WTC11 (cell line): Measurements from ENCODE around the gene TOMM20L. TPM values are rescaled to one million over a fixed set of nuclear protein-coding genes. Genes with fewer than 3 reads are reported as not detected.
"Not testable (repeated sequence)": the region's sequence is repeated elsewhere in the genome, so short reads cannot be mapped to it uniquely, and the experiment has no call there.

ENCODE experiments used
- ATAC-seq: fragments of 200-7000 bp; cut with Tn5 transposase; 2 replicates; pipeline ENCODE4 v1.10.0; 2021; ENCODE audit warnings: mild to moderate bottlenecking, moderate library complexity
- CTCF ChIA-PET: fragments of 300-600 bp; sonication (Branson Sonifier 250); formaldehyde crosslinking; loops from one replicate; lab custom pipeline; 2021; ENCODE audit warnings: antibody characterized with exemption; lab: Charles Lee
- POLR2A ChIA-PET: fragments of 350-600 bp; sonication (Branson Sonifier 250); formaldehyde crosslinking; loops from one replicate; lab custom pipeline; 2021; ENCODE audit warnings: antibody characterized with exemption; lab: Charles Lee
- DNase-seq: peaks from one replicate; pipeline ENCODE4 v3.0.0; 2021; ENCODE audit warnings: low spot score
- H3K27ac Mint-ChIP-seq: 2 replicates; pipeline ENCODE4 v1.8.0; 2021; ENCODE audit warnings: mixed read lengths
- H3K27me3 Mint-ChIP-seq: 2 replicates; pipeline ENCODE4 v1.8.0; 2021; ENCODE audit warnings: low read depth, mild to moderate bottlenecking, moderate library complexity, mixed read lengths
- H3K36me3 Mint-ChIP-seq: 2 replicates; pipeline ENCODE4 v1.8.0; 2021; ENCODE audit warnings: mixed read lengths
- H3K4me1 Mint-ChIP-seq: 2 replicates; pipeline ENCODE4 v1.8.0; 2022; ENCODE audit warnings: mixed read lengths
- H3K4me3 Mint-ChIP-seq: 2 replicates; pipeline ENCODE4 v1.8.0; 2021; ENCODE audit warnings: mild to moderate bottlenecking, moderate library complexity, mixed read lengths
- H3K9me3 Mint-ChIP-seq: 2 replicates; pipeline ENCODE4 v1.8.0; 2021; ENCODE audit warnings: mixed read lengths
- ATF3 ChIP-seq: sonication (generic); formaldehyde crosslinking; conservative IDR thresholded peaks from 2 replicates; pipeline ENCODE4 v1.8.1; 2022; ENCODE audit warnings: mild to moderate bottlenecking, missing genetic modification reagents
- FOXP1 ChIP-seq: sonication (generic); formaldehyde crosslinking; IDR thresholded peaks from 2 replicates; pipeline ENCODE4 v1.8.0; 2022; ENCODE audit warnings: missing genetic modification reagents, mild to moderate bottlenecking, moderate library complexity, borderline replicate concordance
- HMGXB4 ChIP-seq: sonication (generic); formaldehyde crosslinking; IDR thresholded peaks from 2 replicates; pipeline ENCODE4 v1.8.1; 2023; ENCODE audit warnings: mild to moderate bottlenecking, moderate library complexity, missing genetic modification reagents
- JUN ChIP-seq: sonication (generic); formaldehyde crosslinking; IDR thresholded peaks from 2 replicates; pipeline ENCODE4 v1.8.0; 2023; ENCODE audit warnings: mild to moderate bottlenecking, missing genetic modification reagents
- NFATC4 ChIP-seq: fragments of 250-450 bp; sonication (Bioruptor Pico); IDR thresholded peaks from 2 replicates; pipeline ENCODE4 v1.9.0; 2021; ENCODE audit warnings: mild to moderate bottlenecking
- NR1H2 ChIP-seq: sonication (generic); formaldehyde crosslinking; IDR thresholded peaks from 2 replicates; pipeline ENCODE4 v1.9.0; 2021; ENCODE audit warnings: mild to moderate bottlenecking, moderate library complexity, missing genetic modification reagents
- SOX15 ChIP-seq: fragments of 250-450 bp; sonication (Bioruptor Pico); IDR thresholded peaks from 2 replicates; pipeline ENCODE4 v1.9.0; 2021; ENCODE audit warnings: mild to moderate bottlenecking
- ZBTB43 ChIP-seq: sonication (generic); formaldehyde crosslinking; IDR thresholded peaks from 2 replicates; pipeline ENCODE4 v1.8.1; 2023; ENCODE audit warnings: mild to moderate bottlenecking, missing genetic modification reagents
- ZNF219 ChIP-seq: sonication (generic); formaldehyde crosslinking; IDR thresholded peaks from 2 replicates; pipeline ENCODE4 v1.8.0; 2023; ENCODE audit warnings: missing genetic modification reagents, mild to moderate bottlenecking, borderline replicate concordance
- ZNF263 ChIP-seq: sonication (generic); formaldehyde crosslinking; IDR thresholded peaks from 2 replicates; pipeline ENCODE4 v1.8.1; 2022; ENCODE audit warnings: low read depth, mild to moderate bottlenecking, moderate library complexity, missing genetic modification reagents
- ZNF281 ChIP-seq: sonication (generic); formaldehyde crosslinking; IDR thresholded peaks from 2 replicates; pipeline ENCODE4 v1.8.0; 2023; ENCODE audit warnings: mild to moderate bottlenecking, missing genetic modification reagents
- ZNF317 ChIP-seq: sonication (generic); formaldehyde crosslinking; IDR thresholded peaks from 2 replicates; pipeline ENCODE4 v1.8.1; 2023; ENCODE audit warnings: low read depth, mild to moderate bottlenecking, moderate library complexity, missing genetic modification reagents, borderline replicate concordance
- ZNF671 ChIP-seq: fragments of 250-450 bp; sonication (Bioruptor Pico); IDR thresholded peaks from 2 replicates; pipeline ENCODE4 v1.8.0; 2021; ENCODE audit warnings: mild to moderate bottlenecking
- ZSCAN18 ChIP-seq: fragments of 250-450 bp; sonication (Bioruptor Pico); IDR thresholded peaks from 2 replicates; pipeline ENCODE4 v2.1.2; 2022; ENCODE audit warnings: mild to moderate bottlenecking, moderate library complexity
- total RNA-seq: library from RNA; stranded (reverse); gene quantifications from 3 replicates; pipeline ENCODE4 v1.2.3, GENCODE V29; 2021

The TOMM20L gene
- total RNA-seq, 1 experiment from 2014 or later: not detected

- POLR2A ChIA-PET: no interaction called here
- Mint-ChIP-seq H3K4me3 (no peak overlapping the region), H3K4me1 (peaks cover 7% of the 10 kb centered on the region), H3K9me3 (peaks cover 4% of the 10 kb centered on the region; the same call in 1 of the 2 replicates), H3K27me3 (no peaks in the 10 kb centered on the region), H3K36me3 (peaks cover 61% of the 10 kb centered on the region), H3K27ac (no peak overlapping the region)
- DNase-seq (no peak), ATAC-seq (peak; percentile 71)
- CTCF ChIA-PET: no interaction called here
- TF ChIP-seq NR1H2 (CRISPR knock-in tag): no peak
- TF ChIP-seq ZNF219 (CRISPR knock-in tag): no peak
- TF ChIP-seq SOX15: no peak
- no peak for TF ChIP-seq ZNF671 (CRISPR knock-in tag)
- TF ChIP-seq ZNF263 (CRISPR knock-in tag): no peak
- TF ChIP-seq ZSCAN18 (CRISPR knock-in tag): no peak
- no peak for TF ChIP-seq ATF3 (CRISPR knock-in tag)
- TF ChIP-seq JUN (CRISPR knock-in tag): no peak
- TF ChIP-seq NFATC4 (CRISPR knock-in tag): no peak
- no peak for TF ChIP-seq ZBTB43 (CRISPR knock-in tag)
- TF ChIP-seq FOXP1 (CRISPR knock-in tag): no peak
- TF ChIP-seq ZNF281 (CRISPR knock-in tag): no peak
These were observed 19.1 kb downstream of the TOMM20L start for GRCh38 chr14:58414845-58415244.

- peaks cover 4% of the 10 kb centered on the region; the same call in 1 of the 2 replicates for H3K9me3 Mint-ChIP-seq
- H3K27ac Mint-ChIP-seq: peak overlapping the region; percentile 3; the same call in 1 of the 2 replicates
These were observed 20.2 kb downstream of the TOMM20L start for GRCh38 chr14:58415636-58416547.

GRCh38 chr14:58416934-58417333, 21.2 kb downstream of the TOMM20L start:
- POLR2A ChIA-PET: interaction anchor here (0.6 kb wide), 1 partner anchor 274 kb away, joined by 5 read pairs; no protein-coding TSS in a partner anchor
- not testable (repeated sequence) for ATAC-seq, H3K27ac Mint-ChIP-seq, H3K9me3 Mint-ChIP-seq, DNase-seq, H3K4me3 Mint-ChIP-seq, H3K4me1 Mint-ChIP-seq, H3K27me3 Mint-ChIP-seq
- peaks cover 59% of the 10 kb centered on the region for H3K36me3 Mint-ChIP-seq
- CTCF ChIA-PET: interaction anchor here (0.6 kb wide), 2 partner anchors 9 to 26 kb away, joined by 3 read pairs; no protein-coding TSS in a partner anchor

More at GRCh38 chr14:58415636-58416547, 20.2 kb downstream of the TOMM20L start:
- Mint-ChIP-seq H3K27me3 (no peaks in the 10 kb centered on the region), H3K4me3 (no peak overlapping the region), H3K4me1 (peaks cover 7% of the 10 kb centered on the region), H3K36me3 (peaks cover 61% of the 10 kb centered on the region)
- ChIA-PET CTCF (no interaction called here), POLR2A (no interaction called here)
- TF ChIP-seq HMGXB4 (CRISPR knock-in tag) (no peak), ZNF317 (CRISPR knock-in tag) (peak; percentile 63; the same call in 1 of the 2 replicates)
- ATAC-seq: no peak
- DNase-seq: no peak
